ENCODE data around the gene RNF222. TPM values are rescaled to one million over a fixed set of nuclear protein-coding genes. Genes with fewer than 3 reads are reported as not detected.
"Not testable (repeated sequence)": the region's sequence is repeated elsewhere in the genome, so short reads cannot be mapped to it uniquely, and the experiment has no call there.

Gene RNF222
- total and polyA plus RNA-seq, 2 donors (not counting 1 experiment from before 2014, with no cell fraction given): 3.0 TPM; not detected in 1

- Histone ChIP-seq H3K4me3 (ENCODE audit: control extremely low read depth in 1 of 5, extremely low read depth in 1 of 5, insufficient read depth in 1 of 5, low read depth in 2 of 5, low read length in 4 of 5) (no peak overlapping the region), H3K27ac (ENCODE audit: low read length in 2 of 2) (no peak overlapping the region), H3K4me1 (ENCODE audit: control insufficient read depth in 2 of 2, insufficient read depth in 2 of 2, low read length in 2 of 2) (peaks cover 41 to 53% of the 10 kb centered on the region in 2 donors), H3K4me2 (replicated peaks; ENCODE audit: low read depth, low read length, poor library complexity, severe bottlenecking) (no peak overlapping the region), H4K20me1 (ENCODE audit: control insufficient read depth, insufficient read depth, low read length, poor library complexity, severe bottlenecking) (peaks cover 56% of the 10 kb centered on the region), H2AFZ (ENCODE audit: insufficient read depth, low read depth, low read length, poor library complexity, severe bottlenecking) (no peak overlapping the region), H3K36me3 (replicated peaks in 1 of 2; ENCODE audit: control extremely low read depth in 1 of 2, control insufficient read depth in 1 of 2, extremely low read depth in 1 of 2, insufficient read depth in 2 of 2, low read length in 1 of 2) (peaks cover 6 to 52% of the 10 kb centered on the region in 2 experiments), H3K9ac (ENCODE audit: low read length) (no peak overlapping the region), H3K79me2 (ENCODE audit: control insufficient read depth, insufficient read depth, low read length) (peaks cover 48% of the 10 kb centered on the region), H3K9me3 (ENCODE audit: control extremely low read depth in 1 of 3, control insufficient read depth in 2 of 3, insufficient read depth in 1 of 3, low read length in 2 of 3) (no peaks in the 10 kb centered on the region), H3K27me3 (replicated peaks in 1 of 4; ENCODE audit: control extremely low read depth in 1 of 4, control insufficient read depth in 3 of 4, insufficient read depth in 4 of 4, low read length in 3 of 4) (no peaks in the 10 kb centered on the region)
- peak overlapping the region; percentile 62 for H3K4me3 Mint-ChIP-seq
- TF ChIP-seq EZH2 (IDR thresholded peaks at IDR 0.05; ENCODE audit: borderline replicate concordance, insufficient read depth, low read depth, low read length, poor library complexity, severe bottlenecking) (no peak), CTCF (IDR thresholded peaks at IDR 0.05) (no peak)
- 83% methylated on average over 1 of the region's 3 CpGs for WGBS (ENCODE audit: insufficient coverage)
- CTCF ChIA-PET: no interaction called here
- peaks cover 68% of the 10 kb centered on the region for H3K4me1 Mint-ChIP-seq
- DNase-seq (no peak), ATAC-seq (ENCODE audit: low read depth) (no peak)
- intact Hi-C loops (cut with micrococcal nuclease): loop anchor here (5.0 kb wide), 1 partner anchor 448 kb away; the partner anchor contains the start of genes CNTROB and TRAPPC1
- POLR2A ChIA-PET: interaction anchor here (1.5 kb wide), 1 partner anchor 10 kb away, joined by 3 read pairs; no protein-coding TSS in a partner anchor
- H3K27ac Mint-ChIP-seq: no peak overlapping the region
- H3K27me3 Mint-ChIP-seq: no peaks in the 10 kb centered on the region
- H3K9me3 Mint-ChIP-seq (ENCODE audit: insufficient read depth): no peaks in the 10 kb centered on the region
These were observed 17.6 kb downstream of the RNF222 start for GRCh38 chr17:8380049-8380448.

DNA sequence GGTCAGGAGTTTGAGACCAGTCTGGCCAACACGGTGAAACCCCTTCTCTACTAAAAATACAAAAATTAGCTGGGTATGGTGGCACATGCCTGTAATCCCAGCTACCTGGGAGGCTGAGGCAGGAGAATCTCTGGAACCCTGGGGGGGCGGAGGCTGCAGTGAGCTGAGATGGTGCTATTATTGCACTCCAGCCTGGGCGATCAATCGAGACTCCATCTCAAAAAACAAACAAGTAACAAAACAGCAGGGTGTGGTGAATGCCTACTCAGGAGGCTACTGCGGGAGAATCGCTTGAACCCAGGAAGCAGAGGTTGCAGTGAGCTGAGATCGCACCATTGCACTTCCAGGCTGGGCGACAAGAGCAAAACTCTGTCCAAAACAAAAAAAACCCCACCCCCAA is 19.5 kb downstream of the RNF222 start:
- H3K4me1 ChIP-seq (ENCODE audit: control insufficient read depth in 2 of 2, insufficient read depth in 2 of 2, low read length in 2 of 2): peaks cover 41 to 44% of the 10 kb centered on the region in 2 donors
- H3K27me3 ChIP-seq (replicated peaks in 1 of 4; ENCODE audit: control extremely low read depth in 1 of 4, control insufficient read depth in 3 of 4, insufficient read depth in 4 of 4, low read length in 3 of 4); H3K4me2 ChIP-seq (replicated peaks; ENCODE audit: low read depth, low read length, poor library complexity, severe bottlenecking); H3K9ac ChIP-seq (ENCODE audit: low read length); H3K27ac ChIP-seq (ENCODE audit: low read length in 2 of 2); H3K27ac Mint-ChIP-seq; H3K4me3 ChIP-seq (ENCODE audit: control extremely low read depth in 1 of 5, extremely low read depth in 1 of 5, insufficient read depth in 1 of 5, low read depth in 2 of 5, low read length in 4 of 5); POLR2A ChIA-PET; H3K9me3 Mint-ChIP-seq (ENCODE audit: insufficient read depth); intact Hi-C loops (cut with micrococcal nuclease); H3K9me3 ChIP-seq (ENCODE audit: control extremely low read depth in 1 of 3, control insufficient read depth in 2 of 3, insufficient read depth in 1 of 3, low read length in 2 of 3); ATAC-seq (ENCODE audit: low read depth); H3K4me3 Mint-ChIP-seq; H3K27me3 Mint-ChIP-seq; DNase-seq; H2AFZ ChIP-seq (ENCODE audit: insufficient read depth, low read depth, low read length, poor library complexity, severe bottlenecking): not testable (repeated sequence)
- H4K20me1 ChIP-seq (ENCODE audit: control insufficient read depth, insufficient read depth, low read length, poor library complexity, severe bottlenecking): peaks cover 56% of the 10 kb centered on the region
- WGBS (ENCODE audit: insufficient coverage): 92% methylated on average over 4 of the region's 8 CpGs
- H3K4me1 Mint-ChIP-seq: peaks cover 61% of the 10 kb centered on the region
- H3K79me2 ChIP-seq (ENCODE audit: control insufficient read depth, insufficient read depth, low read length): peaks cover 44% of the 10 kb centered on the region
- CTCF ChIA-PET: interaction anchor here (0.8 to 2.0 kb wide), 2 partner anchors 83 to 318 kb away, joined by 3 to 5 read pairs; partner anchors contain the start of gene SLC25A35
- H3K36me3 ChIP-seq (replicated peaks in 1 of 2; ENCODE audit: control extremely low read depth in 1 of 2, control insufficient read depth in 1 of 2, extremely low read depth in 1 of 2, insufficient read depth in 2 of 2, low read length in 1 of 2): peaks cover 6 to 52% of the 10 kb centered on the region in 2 experiments

Data from B cell (primary cell).